GM08714 (cell line): ENCODE results near the gene STRN4.

Source experiments
- H3K4me3 ChIP-seq: fragments of 200-500 bp; sonication (Bioruptor generic); 2 replicates; pipeline ENCODE4 v1.5.1; 2014; ENCODE audit warnings: mild to moderate bottlenecking, low read length, inconsistent platforms
- ZNF274 ChIP-seq: IDR thresholded peaks from 2 replicates; pipeline ENCODE4 v1.6.1; 2012; ENCODE audit warnings: mild to moderate bottlenecking, low read depth, low read length

STRN4 gene

DNA sequence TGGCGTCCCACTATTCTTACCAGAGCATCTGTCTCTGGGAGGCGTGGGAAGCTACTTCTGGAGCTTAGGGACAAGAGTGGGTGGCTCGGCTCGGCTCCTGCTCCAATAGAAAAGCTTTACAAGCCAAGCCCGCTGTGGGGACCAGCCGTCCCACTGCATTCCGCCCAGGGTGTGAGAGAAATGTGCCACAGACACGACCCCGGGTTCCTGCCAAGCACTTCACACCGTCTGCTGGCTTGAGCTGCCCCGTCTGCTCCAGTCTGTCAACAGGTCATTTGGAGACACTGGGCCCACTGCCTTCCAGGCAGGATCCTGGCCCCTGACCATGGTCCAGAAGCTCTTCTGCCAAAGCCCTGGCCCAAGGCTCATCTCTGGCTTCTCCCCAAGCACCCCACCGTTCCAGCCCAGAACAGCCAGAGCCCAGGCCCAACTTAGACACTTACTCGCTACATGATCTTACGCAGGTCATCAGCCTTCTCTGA lies 6.9 kb downstream of the STRN4 start:
- no peak for TF ChIP-seq ZNF274
- no peak overlapping the region for H3K4me3 ChIP-seq

DNA sequence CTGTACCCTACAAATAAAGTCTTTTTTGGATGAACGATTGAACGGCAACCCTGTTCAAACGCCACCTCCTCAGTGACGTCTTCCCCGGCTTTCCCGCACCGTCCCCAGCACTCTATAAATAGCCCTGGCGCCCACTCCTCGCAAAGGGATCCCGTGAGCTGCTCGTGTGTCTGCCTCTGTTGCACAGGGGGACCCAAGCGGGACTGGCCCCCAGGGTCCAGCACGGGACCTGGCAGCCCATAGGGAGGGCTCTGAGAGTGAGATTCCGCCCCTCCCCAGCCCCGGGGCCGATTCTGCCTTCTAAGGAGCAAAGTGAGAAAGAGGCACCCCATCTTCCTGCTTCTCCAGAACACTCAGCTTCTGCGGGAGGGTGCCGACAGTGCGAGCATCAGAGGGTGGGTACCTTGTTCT lies 8.5 kb downstream of the STRN4 start:
- no peak for TF ChIP-seq ZNF274
- H3K4me3 ChIP-seq = no peak overlapping the region

DNA sequence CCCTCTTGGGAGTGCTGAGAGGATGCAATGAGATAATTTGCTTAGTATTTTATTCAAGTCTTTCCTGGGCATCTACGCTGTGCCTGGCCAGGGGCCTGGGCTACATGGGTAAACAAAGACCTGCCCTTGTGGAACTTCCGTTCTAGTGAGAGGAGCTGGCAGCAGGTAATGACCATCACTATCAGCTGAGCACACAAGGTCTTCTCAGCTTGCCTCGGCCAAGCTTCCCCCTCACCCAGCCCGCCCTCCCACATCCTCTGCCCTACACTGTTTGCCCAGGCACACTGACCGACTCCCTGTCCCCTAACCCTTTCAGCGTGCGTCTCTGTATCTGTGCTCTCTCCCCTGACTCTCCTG lies 9.0 kb downstream of the STRN4 start:
- no peak overlapping the region for H3K4me3 ChIP-seq
- no peak for TF ChIP-seq ZNF274

DNA sequence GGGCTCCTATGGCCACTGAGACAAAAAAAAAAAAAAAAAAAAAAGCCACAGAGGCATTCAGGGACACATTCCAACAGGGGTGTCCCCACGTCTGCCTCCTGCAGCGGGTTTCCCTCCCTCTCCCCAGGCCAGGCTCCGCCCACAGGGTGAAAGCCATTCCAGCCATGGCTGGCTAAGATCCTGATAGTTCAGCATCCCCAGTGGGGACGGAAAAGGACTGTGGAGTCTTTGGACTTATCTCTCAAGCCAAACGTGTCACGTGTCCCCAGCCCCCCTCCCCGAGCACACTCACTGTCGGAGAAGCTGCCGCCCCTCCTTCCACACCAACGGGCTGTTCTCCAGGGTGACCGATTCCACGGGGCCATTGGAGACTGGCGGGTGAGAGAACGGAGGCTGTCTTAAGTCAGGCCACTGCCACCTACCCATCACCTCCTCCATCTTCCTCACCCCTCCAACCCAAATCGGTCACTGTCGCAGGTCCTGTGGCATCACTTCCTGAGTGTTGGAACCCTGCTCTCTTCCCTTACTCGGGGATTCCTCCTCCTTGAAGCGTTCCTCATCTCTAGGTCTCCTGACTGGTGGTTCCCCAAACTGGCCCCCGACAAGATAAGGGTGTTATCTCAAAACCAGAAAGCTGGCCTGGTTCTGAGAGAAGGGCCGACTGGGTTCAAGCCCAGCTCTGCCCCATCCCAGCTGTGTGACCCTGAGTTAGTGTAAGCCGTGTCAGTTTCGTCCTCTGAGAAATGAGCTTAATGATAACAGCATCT lies 9.5 kb downstream of the STRN4 start:
- H3K4me3 ChIP-seq = no peak overlapping the region
- TF ChIP-seq ZNF274 = no peak

DNA sequence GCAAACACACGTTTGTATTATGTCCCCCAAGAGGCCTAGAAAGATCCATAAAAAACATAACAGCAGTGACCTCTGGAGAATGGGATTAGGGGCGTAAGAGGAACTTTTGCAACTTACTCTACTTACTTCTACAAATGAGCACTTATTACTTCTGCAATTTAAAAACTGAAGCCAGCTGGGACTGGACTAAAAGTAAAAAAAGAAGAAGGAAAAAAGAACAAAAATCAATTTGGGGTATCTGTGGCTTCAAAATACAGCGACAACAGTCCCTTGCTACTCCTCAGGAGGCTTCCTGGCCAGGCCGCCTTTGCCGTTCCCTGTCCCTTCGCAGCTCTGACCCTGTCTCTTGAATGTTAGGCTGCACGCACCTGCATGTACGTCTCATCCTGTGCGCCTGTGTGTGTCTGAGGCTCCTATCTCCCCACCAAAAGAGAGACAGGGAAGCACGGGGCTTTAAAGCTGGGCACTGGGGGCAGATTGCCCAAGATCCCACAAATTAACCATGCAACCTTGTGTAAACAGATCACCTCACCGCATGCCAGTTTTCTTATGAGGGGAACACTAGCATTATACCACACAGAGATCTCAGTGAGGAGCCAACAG lies 12.5 kb downstream of the STRN4 start:
- H3K4me3 ChIP-seq = no peak overlapping the region
- no peak for TF ChIP-seq ZNF274

DNA sequence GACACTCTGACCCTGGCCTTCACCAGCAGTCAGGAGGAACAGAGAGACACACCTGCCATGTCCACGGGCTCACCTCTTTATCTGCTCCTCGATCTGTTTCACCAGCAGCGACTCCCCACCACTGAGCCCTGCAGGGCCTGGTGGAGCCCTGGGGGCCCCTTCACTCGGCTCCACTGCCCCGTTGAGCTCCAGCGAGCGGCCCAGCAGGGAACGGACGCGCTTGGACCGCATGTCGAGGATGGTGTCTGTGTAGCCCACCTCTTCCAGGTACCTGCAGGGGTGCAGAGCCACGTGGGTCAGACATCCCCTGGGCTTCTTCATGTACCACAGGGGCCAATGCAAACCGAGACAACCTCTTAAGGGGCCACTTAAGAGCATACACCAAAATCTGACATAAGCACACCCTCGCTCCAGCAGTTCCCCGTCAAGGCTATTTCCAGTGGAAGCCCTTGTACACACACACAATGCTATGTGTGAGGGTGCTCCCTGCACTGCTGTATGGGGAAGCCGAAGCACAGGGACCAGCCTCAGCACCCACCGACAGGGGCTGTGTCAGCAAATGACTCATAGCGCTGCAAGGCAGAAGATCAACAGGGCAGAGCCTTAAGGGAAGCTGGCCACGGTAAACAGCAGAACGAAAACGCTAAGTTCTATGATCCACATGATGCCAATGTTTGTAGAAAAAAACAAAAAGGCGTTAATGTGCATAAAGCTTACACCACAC lies 13.1 kb downstream of the STRN4 start:
- TF ChIP-seq ZNF274 = no peak
- no peak overlapping the region for H3K4me3 ChIP-seq

DNA sequence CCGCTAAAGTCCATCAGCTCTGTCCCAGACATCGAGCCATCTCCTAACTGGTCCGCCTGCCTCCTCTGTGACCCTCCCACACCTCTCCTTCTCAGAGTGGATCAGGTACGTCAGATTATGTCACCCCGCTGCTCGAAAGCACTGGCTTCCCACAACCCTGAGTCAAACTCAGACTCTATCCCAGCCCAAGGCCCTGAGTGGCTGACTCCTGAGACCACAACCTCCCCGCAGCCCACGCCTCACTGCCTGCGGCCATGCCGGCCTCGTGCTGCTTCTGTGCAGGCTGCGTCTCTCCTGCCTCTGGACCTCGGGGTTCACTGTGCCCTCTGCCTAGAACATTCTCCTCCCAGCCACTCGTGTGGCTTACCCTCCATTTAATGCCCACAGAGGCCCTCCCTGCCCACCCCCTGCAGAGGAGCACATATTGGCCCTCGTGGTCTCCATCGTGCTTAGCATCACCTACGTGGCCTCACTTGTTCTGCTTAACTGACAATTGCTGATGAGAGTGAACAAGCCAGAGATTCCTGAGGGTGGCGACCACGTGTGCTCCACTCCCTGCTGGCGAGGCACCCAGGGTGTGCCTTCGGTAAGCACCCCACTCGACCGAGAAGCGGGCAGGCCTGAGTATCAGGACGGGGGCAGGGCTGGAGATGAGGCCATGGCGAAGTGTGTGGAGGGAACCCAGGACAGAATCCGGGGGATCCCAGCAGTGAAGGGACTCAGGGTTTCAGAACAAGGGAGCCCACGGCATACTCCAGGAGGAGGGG lies 13.9 kb downstream of the STRN4 start:
- H3K4me3 ChIP-seq = no peak overlapping the region
- no peak for TF ChIP-seq ZNF274

DNA sequence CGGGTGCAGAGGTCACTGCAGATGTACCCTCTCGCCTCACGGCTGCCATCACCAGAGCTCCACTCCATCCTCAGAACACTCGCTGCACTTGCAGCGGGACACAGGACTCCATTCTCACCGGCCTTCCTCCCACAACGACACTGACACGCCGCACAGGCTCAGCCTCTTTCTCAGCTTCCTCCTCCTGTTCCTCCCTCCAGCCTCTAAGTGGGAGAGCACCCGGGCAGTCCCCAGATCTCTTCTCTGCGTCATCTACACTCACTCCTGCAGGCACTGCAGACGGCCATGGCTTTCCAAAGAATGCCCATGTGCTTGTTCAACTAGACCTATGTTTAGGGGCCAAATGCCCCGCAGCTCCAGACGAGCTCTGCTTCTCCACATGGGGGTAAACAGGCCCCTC lies 14.7 kb downstream of the STRN4 start:
- no peak for TF ChIP-seq ZNF274
- H3K4me3 ChIP-seq = no peak overlapping the region

DNA sequence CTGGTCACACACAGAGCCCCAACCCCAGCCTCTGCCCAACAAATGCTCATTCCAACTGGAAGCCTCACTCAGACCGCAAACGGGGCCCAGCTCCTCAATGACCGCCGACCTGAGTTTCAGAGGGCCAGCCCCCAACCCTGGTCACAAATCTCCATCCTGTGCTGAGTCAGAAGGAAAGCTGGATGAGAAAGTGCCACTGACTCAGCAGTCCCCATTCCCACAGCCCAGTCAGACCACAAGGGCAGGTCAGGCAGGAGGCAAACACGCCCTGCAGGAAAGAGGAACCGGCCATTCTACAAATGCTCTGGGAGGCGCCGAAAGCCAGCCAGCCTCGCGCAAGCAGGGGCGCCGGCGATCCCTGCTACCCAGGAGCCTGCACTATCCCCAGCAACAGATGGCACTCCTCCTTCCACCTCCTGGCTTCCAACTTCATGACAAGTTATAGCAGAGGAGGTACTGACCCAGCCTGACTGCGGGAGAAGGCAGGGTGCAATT lies 15.2 kb downstream of the STRN4 start:
- H3K4me3 ChIP-seq = no peak overlapping the region
- TF ChIP-seq ZNF274 = no peak

DNA sequence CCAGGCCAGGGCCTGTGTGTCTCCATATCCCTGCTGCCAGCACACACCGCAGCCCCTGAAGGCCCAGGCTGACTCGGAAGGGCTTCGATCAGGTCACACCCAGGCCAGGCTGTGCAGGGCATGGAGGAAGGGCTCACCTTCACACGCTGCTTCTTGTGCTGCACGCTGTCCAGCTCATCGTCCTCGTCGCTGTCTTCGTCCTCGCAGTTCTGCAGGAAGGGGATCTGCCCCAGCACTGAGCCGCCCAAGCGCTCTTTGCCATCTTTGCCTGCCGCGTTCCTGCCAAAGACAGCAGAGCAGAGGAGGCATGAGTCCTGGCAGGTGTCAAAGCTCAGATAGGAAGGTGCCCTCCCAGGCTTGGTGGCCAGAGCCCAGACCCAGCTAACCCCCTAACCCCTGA lies 15.7 kb downstream of the STRN4 start:
- no peak for TF ChIP-seq ZNF274
- no peak overlapping the region for H3K4me3 ChIP-seq

DNA sequence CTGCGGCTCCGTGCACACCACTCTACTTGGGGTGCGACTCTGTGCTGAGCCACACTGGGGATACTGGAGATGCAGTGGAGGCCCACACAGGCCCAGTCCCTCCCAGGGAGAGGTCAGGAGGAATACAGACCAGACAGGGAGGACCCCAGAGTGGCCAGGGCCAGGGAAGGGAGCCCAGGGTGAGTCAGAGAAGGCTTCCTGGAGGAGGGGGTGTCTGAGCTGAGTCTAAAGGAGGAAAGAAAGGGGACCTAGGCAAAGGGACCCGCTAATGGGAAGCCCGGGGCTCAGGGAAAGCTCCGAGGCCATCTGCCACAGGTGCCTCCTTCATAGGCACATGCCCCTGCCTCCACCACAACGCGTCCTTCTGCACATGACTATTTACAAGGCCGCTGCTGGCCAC lies 16.1 kb downstream of the STRN4 start:
- no peak for TF ChIP-seq ZNF274
- no peak overlapping the region for H3K4me3 ChIP-seq

DNA sequence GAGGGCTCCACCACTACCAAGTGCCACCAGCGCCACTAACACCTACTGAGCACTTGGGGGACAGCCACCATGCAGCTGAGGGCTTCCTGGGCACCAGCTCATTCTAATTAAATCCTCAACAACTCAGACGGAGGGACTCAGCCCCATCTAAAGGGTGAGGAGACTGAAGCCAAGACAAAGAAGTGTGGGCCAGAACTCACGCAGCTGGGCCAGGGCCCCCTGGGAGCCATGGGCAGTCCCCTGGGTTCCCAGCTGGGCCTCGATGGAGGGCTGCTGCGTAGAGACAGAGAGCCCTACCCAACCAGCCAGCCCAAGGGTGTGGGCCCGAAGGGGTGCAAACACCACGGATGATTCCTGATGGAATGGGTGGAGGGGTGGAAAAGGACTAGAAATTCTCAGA lies 16.6 kb downstream of the STRN4 start:
- no peak overlapping the region for H3K4me3 ChIP-seq
- TF ChIP-seq ZNF274 = no peak

DNA sequence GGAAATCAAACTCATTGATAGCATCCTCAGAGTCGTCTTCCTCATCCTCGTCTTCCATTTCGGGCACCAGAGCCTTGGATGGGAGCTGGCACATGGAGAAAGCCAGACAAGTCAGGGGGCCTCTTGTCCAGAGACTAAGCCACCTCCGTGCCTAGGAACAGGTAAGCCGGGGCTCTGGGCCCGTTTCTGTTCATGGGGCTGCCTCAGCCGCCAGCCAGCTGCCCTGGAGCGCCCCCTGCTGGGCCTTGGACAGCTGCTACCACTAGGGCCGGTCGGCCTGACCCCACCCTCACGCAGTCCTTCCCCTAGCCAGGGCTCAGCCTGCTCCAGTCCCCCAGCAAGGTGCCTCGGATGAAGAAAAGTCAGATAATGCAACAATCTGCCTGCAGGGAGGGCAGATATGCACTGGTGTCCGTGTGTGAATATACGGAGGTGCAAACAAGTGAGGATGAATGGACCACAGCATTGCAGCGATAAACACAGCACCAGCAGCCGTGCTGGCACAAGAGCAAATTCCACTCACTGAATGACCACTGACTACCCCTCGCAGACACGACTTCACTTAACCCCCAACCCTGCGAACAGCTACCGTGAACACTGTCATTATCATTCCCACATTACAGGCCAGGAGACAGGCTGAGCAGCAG lies 17.4 kb downstream of the STRN4 start:
- no peak for TF ChIP-seq ZNF274
- H3K4me3 ChIP-seq = no peak overlapping the region

DNA sequence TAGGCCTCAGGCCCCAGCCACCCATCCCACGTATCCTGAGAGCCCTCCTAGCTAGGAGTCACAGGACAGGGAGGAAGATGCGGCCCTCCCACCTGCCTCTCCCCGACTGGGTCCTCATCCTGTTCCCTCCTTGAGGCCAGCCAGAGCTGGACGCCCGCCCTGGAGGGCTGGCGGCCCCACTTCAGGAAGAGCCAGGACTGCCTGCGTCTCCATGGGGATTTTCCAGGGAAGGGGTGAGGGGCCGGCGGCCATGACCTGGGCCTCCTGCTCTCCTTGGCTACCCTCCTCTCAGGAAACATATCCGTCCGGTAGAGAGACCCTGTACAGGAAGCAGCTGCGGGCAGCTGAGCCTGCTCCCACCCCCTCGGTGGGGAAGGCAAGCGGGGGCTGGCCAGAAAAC lies 18.0 kb downstream of the STRN4 start:
- no peak overlapping the region for H3K4me3 ChIP-seq
- no peak for TF ChIP-seq ZNF274

DNA sequence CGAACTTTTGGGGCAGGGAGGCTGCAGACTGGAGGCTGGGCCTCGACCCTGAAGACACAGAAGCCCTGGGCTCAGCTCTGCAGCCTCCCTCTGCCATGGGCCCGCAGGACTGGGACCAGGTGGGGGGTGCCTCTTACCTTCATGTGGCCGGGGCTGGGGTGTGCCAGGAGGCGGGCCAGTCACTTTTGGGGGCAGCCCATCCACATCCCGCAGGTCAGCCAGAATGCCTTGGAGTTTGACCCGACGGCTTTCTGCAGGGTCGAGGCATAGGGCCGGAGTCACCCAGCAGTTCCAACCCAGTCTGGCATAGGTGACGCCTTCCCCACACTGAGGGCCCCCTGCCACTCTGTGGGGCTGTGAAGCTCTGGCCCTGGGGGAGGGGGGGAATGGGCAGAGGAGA lies 18.5 kb downstream of the STRN4 start:
- no peak for TF ChIP-seq ZNF274

More for the DNA sequence above, 18.5 kb downstream of the STRN4 start:
- no peak overlapping the region for H3K4me3 ChIP-seq
